DMS153 (cell line): Measurements from ENCODE around the gene RDH5.

Experiments used
- DNase-seq: peaks from one replicate; lab custom pipeline; 2025; lab: John Stamatoyannopoulos, UW

Gene RDH5

DNA sequence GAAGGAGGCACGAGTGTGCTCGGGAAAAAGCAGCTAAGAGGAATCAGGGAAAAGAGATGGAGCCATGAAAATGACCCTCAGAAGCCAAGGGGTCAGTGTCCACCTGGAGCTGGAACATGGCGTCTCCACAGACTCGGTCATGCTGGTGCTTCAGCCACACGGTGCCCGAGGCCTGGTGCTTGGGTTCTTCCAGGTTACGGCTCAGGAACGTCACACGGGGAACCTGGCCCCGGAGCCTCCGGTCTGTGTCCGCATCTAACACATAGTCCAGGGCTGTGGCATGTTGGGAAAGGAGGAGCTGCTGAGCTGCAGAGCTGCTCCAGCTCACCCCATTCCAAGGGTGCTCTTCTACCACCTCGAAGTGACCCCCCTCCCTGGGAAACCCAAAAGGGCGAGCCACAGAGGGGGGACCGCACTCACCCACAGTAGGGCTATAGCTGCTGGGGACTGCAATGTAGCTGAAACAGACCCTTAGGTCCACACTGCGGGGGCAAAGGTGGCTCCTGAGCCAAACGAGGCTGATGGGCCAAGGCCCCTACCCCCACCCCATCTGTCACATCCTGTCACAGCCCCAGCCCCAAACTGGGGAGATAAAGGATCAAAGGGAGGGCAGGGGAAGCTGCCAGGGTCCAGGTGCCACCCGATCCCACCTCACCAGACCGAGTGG, 23.3 kb upstream of the RDH5 start:
- no peak for DNase-seq

DNA sequence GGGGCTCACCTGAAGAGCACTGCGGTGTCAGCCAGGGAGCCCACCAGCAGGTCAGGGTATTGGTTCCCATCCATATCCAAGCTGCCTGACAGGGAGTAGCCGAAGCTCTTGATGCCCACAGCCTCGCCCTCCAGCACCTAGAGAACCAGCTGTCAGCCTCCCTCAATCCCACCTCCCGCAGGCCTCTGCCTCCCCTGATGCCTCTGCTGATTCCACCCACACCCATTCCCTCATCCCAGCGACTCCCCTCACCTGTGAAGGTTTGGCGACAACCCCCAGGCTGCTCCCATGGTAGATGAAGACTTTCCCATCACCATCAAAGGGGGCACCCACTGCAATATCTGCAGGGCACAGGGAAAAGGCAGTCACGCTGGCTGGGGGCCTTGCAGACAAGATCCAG, 22.5 kb upstream of the RDH5 start:
- DNase-seq = no peak

DNA sequence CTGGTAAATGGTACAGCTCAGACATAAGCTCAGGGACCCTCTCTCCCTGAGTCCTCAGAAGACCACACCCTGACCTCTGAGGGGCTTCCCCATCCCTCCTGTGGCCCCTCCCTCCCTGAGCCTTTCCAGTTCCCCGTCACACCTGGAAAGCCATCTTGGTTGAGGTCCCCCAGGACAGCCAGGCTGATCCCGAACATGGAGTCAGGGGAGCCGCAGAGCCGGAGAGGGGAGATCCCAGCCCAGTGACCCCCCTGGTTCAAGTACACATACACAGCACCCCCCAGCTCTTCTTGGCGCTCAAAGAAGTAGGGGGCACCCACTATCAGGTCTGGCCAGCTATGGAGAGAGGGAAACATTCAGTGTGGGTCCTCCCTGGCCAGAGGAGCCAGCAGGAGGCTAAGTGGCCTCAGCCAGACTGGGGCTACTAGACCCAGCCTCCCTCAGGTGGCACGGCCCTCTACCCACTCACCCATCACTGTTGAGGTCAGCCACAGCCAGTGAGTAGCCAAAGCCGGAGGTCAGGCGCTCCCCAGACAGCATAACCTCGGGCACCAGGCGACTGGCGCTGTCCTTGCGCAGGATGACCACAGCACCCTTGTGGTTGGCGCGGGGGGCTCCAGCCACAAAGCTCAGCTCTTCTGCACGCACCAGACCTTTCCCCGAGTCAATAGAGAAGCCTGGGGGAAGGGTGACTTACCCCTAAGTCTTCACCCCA, 21.8 kb upstream of the RDH5 start:
- no peak for DNase-seq

DNA sequence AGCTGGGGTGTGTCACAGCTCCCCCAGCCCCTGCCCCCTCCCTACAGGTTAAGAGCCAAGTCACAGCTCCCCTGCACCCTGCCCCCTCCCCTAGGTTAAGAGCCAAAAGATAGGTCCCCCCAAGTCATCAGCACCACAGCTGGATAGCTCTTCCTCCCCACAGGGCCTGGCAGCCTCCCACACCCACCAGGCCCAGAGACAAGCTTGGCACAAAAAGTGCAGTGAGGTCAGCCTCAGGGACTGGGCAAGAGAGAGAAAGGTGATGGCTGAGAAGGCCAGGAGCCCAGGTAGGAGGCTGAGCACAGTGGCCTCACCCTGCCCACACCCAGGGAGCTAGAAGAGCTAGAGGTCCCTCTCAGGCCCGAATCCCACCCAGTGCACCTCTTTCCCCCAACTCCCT, 21.2 kb upstream of the RDH5 start:
- no peak for DNase-seq

DNA sequence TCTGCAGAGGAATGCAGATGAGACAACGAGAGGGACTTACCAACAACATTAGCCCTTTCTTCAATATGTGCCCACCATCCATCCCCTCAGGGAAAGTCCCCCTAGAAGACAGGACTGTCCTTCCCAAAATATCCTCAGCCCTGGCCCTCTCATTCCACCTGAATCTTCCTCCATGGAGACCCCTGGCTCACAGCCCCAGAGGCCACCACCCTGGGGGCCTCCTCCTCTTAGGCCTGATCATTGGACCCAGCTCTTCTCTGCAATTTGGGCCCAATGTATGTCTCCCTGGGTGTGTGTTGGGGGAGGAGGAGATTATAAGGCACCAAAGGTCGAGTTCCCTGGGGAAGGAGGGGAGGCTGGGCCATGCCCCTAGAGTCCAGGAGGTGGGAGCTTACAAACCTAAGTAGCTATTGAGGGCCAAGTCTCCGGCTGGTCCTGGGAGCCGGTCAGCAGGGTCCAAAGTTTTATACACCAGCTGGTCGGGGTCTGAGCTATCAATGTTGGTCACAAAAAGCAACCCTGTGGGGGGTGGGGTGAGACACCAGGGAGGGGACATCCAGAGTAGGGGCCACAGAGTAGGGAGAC, 20.6 kb upstream of the RDH5 start:
- no peak for DNase-seq

DNA sequence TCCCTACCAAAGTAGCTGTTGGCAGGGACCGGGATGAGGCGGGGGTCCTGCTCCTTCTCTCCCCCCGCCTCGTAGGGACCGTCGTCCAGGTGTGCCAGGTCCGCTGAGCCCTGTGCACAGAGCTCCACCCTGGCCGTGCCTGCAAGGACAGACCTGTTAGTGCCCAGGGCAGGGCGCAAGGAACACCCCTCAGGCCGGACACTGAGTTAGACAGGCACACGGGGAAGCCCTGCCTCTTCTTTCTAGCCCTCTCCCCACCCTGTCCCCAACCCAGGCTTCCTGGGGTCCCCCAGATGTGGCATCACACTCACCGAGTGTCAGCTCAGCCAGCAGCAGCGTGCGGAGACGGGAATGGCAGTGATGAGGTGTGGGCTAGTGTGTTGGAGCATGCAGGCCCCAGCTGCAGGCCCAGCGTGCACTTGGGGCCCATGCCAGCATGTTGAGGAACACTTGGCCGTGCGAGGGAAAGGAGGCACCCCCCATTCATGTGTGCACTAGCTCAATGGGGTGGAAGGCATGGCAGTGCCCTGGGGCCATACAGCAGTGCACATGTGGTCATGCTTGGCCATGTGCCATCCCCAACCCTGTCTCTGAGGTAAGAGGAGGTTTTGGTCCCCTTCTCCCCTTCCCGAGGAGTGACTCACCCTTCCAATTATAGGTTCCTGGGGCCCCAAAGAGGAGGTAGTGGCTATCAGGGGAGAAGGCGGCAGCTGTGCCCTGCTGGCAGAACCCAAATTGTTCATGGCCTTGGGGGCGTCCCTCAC, 19.8 kb upstream of the RDH5 start:
- no peak for DNase-seq

DNA sequence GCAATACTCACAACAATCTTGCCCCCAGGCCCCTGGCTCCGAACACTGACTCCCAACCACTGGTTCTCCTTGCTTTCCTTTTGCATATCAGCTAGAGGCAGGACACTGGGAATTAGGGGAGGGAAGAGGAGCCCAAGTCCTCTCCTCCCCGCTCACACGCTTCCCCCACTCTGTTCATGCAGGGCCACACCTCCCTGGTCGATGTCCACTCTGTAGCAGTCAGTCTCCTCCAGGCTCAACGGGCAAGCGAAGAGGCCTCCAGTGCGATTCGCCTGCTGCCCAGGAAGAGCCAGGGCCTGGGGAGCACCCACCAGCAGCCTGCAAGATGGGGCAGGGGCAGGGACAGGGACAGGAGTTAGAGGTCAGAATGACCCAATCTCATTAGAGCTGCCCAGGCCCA, 17.3 kb upstream of the RDH5 start:
- no peak for DNase-seq

DNA sequence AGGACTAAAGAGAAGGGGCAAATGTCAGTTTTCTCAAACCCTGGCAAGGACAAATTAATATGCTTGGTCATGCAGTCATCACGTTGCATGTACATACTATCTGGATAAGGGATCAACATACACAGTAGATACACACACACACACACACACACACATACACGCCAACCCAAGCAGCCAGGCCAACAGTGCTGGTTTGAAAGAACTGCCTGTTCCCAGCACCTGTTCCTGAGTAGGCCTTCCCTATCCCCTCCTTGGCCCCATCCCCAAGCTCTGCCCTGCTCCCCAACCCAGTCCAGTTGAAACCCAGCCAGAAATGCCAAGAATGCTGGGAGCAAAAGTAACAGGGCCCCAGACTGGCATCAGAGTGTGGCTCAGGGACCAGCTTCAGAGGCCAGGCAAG, 16.9 kb upstream of the RDH5 start:
- no peak for DNase-seq

DNA sequence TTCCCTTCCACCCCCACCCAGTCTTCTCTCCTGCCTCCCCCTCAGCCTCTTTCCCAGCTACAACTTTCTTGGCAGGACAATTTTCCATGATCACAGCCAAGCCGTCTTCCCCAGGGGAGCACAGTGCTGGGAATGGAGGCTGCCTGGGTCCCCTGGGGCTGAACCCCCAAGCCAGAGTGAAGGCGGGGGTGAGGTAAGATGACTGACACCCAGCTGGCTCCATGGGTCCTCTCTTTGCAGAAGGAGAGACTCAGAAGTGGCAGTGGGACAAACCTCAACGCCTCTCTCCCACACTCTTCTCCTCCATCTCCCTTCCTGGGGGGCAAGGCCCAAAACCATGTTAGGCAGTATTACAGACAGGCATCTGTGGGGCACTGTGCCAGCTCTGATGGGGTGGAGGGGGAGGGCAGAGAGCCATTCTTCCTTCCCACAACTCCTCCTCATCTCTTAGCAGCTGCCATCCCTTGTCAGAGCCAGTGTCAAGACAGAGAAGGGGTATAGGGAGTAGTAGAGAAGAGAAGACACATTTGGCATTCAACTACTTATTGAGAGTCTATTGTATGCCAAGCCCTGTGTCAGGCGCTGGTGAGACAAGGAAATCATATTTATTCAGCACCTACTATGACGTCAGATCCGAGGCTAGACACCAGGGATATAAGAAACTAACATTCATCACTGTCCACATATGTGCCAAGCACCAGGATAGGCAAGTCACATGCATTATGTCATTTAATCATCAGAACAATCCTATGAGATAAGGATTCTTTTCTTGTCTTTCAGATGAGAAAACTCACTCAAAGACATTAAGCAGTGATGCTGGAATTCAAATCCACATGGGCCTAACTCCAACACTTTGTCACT, 16.1 kb upstream of the RDH5 start:
- DNase-seq = no peak

DNA sequence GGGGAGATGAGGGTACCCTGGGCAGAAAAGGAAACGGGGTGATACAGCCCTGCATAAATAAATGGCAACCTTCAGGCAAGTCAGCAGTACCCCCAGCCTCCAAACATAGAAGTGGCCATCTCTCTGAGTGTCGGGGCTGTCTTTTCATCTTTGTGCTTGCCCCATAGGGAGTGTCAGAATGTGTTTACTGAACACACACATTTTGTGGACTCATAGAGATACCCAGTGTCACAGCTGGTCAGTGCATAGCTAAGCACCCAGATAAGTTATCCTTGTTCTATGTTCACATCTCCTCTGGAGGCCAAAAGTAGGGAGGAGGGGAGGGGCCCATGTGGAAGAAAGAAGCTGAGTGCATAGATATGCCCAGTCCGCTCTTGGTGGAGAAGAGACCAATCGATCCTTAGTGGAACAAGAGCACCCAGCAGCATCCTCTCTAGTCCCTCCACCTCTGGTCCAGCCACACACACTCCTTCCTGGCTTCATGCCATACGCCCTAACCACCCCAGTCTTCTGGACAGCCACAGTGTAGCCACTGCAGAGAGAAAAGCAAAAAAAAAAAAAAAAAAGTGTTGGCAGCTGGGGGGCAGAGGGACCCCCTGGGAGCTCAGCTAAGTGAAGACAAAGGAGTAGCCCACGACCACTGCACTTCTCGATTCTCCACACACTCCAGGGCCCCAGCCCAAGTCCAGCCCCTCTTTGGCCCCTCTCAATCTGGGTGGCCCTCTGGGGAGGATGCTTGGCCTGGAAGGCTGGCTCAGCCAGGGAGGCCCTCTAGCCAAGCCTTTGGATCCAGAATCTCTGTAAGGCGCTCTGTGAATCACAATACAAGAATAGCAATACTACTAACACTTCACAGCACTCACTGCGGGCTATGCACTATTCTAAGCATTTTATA, 15.1 kb upstream of the RDH5 start:
- DNase-seq = no peak

DNA sequence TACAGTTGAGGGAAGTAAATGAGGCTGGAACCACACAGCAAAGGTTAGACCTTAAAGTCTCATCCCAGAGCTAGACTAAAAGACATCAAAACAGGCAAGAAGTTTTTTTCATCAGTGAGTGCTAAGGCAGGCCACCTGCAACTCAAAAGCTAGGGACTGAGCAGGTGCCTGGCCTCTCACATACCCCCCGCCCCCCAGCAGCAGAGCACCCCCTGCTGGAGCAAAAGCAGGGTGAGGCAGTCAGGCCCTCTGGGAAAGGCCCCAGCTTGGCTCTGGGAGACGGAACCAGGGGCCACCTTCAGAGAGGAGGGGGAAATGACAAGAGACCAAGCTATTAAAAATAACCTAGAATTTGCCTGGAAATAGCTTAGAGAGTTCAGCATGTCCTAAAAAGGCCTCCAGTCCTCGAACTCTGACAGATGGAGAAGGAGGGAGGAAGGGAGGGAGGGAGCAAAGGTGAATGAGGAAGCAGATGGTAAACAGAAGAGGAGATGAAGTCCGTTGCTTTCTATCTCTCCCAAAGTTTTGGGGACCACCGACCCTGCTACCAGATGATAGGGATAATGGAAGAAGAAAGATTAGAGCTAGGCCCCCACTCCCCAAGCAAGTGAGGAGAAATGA, 14.3 kb upstream of the RDH5 start:
- DNase-seq = no peak

DNA sequence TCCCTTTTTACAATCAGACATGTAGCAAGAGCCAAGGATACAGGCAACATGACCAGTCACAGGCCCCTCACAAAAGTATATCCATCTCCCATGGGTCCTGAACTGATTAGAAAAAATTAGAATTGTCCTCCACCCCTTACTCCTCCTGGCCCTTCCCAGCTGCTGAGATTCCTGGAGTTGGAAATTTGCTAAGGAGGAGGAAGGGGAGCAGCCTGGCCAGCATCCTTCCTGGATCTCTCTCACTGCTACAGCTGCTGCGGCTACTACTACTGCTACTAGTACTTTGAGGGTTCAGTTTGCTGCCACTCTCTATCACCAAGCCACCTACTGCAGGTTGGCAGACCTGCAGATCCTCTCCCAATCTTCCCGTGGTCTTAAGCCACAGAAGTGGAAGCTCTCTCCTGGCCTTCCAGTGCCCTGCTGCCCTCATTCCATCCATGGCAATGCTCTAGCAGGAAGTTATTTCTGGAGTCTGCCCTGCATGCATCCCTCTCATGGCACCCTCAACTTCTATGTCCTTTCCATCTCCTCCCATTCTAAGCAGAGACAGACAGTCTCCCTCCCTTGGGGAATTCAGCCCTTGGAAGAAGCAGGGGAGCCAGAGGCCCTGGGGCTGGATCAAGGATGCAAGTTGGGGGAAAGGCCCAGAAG, 13.5 kb upstream of the RDH5 start:
- no peak for DNase-seq

DNA sequence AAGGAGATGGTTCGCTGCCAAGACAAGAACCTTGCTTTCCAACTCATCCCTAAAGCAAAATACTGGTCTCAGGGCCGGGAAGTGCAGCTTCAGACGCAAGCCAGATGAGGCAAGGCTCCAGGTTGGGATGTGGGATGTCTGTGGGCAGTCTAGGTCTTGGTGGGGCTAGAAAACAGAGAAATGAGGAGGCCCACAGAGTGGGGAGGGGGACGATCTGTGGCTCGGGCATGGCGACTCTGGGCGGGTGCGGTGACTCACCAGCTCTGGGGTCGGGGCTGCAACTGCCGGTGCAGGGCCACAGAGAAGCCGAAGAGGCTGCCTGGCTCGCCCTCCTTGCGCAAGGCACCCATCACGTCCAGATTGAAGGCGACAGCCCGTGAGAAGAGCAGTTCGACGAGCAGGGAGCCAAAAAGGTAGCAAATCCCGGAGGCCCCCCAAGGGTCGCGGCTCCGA, 12.9 kb upstream of the RDH5 start:
- DNase-seq = no peak

DNA sequence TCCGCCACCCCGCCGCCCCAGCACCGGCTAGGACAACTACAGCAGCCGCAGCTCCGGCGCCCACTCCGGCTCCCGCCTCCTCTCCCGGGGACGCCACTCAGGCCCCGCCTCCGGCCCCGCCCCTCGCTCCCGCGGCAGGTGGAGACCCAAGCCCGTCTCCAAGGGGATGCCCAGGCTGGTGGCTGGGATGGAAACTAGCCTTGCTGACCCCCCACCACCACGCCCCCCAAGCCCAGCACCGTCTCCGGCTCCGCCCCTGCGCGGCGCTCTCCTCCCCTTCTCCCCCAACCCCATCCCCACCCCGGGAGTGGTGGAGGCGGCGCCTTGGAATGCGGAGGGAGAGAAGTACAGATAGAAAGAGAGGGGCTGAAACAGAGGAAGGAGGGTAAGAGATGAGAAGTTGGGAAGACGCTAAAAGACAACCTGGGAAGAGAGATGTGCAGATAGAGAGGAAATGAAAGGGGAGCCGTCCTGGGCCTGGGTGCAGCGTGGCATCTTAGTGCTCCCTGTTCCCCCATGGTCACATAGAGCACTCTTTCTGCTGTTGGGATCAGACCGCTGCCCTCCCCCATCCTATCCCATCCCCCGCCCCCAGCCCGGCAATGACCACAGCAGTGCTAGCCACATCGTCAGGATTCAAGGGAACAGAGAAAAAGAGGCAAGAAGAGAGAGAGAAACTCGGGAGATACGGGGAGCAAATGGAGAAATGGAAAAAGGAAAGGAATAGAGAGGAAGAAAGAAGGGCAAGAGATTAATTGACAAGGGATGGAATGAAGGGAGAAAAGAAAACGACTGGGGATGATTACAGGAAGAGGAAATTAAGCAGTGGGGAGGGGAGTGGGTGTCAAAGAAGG, 12.1 kb upstream of the RDH5 start, which contains the start of gene ITGA7:
TSS of gene ITGA7 (minus strand) at position 64 of the 854 bp plus-strand sequence. CDS start 222 bp downstream, outside the sequence.
- DNase-seq = no peak

DNA sequence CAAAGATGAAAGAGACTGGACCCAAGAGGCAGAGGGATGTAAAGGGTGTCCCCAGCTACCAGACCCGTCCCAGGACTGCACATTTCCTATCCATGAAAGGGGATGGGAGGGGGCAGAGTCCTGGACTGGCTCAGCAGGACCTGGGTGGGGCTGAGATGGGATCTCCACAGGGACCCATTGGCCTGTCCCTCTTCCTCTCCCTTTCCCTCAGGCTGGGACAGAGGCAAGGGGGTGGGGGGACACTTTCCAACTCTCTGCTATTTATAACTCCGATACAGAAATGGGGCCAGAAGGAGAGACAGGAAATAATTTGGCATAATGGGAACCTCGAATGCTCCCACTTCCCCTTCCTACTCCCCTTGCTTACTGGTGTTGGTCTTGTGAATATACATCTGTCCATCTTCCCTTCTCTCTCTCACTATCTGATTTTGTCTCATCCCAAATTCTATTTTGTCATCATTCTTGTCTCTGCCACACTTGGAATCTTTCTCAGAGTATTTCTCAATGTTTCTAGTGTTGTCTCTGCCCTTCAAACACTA, 11.4 kb upstream of the RDH5 start:
- no peak for DNase-seq

DNA sequence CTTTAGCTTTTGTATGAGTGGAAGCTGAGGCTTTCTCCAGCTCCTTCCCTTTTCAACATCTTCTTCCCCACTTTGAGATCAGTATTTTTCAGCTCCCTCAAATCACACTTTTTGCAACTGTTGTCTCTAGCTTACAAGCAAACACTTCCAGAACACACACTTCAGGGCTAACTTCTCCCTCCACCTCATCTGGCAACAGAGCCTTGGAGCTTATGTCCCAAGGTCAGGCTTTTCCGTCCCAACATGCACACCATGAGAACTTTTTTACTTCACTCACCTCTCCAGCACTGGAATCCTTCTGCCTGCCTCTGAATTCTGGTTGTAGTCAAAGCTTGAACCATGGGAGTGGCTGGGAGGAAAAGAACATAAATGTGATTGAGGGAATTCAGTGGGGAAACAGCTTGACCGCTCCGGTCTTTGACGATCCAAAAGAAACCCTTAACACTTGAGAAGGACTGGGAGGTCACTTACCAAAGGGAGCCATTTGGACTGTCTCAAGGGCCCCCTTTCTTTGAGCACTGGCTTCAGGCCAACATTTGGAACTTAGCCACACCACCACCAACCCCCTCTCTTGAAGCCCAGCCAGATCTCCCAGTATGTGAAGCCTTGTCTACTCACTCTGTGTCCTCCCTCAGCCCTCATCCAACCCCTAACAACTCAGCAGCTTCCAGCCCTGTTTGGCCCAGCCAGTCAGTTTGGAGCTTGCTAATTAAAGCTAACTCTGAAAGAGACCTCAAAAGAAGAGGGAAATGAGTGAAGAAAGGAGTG, 8.2 kb upstream of the RDH5 start:
- no peak for DNase-seq

DNA sequence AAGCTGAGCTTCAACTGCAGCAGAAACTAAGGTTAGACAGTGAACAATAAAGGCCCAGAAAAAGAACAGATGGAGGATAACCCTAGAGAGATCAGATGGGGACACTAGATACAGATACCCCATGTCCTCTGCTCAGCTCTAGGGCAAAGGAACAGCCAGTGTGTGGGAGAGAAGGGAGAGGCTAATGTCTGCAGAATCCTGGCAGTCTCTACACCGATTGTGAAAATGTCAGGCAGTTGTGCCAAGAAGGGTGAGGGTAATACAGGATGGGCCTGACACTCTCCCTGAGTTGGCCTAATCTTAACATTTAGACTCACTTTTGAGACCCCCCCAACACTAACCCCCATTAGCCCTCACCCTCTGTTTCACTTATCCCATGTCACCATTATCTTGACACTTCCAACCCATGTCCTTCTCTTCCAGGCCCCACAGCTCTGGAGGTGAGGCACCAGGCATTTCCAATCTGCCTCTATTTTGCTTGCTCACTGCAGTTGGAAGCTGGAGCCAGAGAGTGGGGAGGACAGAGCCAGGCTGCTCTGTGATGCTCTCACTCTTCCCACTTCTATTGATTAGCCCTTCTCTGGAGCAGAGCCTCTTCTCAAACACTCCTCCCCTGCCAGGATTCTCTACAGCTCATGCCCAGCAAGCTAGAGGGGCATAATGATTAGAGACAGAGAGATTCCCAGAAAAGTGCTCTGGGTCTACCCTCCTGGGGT, 7.3 kb upstream of the RDH5 start:
- no peak for DNase-seq
